Measurements from ENCODE around the gene MPV17L2. TPM values are rescaled to one million over a fixed set of nuclear protein-coding genes. Genes with fewer than 3 reads are reported as not detected.

The MPV17L2 gene
- total and polyA plus RNA-seq, 3 donors from 2014 or later = 11.2 to 15.8 (median 15.2) TPM

- H3K9me3 ChIP-seq = no peaks in the 10 kb centered on the region
- H3K4me3 ChIP-seq = no peak overlapping the region
- intact Hi-C loops (cut with DNase I; ENCODE audit: low total_unique reads) = no loop called here
- no peaks in the 10 kb centered on the region for H3K4me1 ChIP-seq
- no peak for DNase-seq
- TF ChIP-seq POLR2A (IDR thresholded peaks at IDR 0.05) (no peak), CTCF (IDR thresholded peaks at IDR 0.05) (no peak)
- H3K27me3 ChIP-seq = no peaks in the 10 kb centered on the region
- H3K27ac ChIP-seq = no peak overlapping the region
- H3K36me3 ChIP-seq (ENCODE audit: low read depth, missing control alignments) = no peaks in the 10 kb centered on the region
- WGBS, 2 donors = 92 to 95% methylated on average over 5 of the region's 5 CpGs
Measured at GRCh38 chr19:18179957-18180356, 13.1 kb upstream of the MPV17L2 start.

- no peak for DNase-seq
- H3K4me1 ChIP-seq = no peaks in the 10 kb centered on the region
- H3K36me3 ChIP-seq (ENCODE audit: low read depth, missing control alignments) = no peaks in the 10 kb centered on the region
- H3K4me3 ChIP-seq = no peak overlapping the region
- no peaks in the 10 kb centered on the region for H3K27me3 ChIP-seq
- H3K27ac ChIP-seq = no peak overlapping the region
- H3K9me3 ChIP-seq = no peaks in the 10 kb centered on the region
- TF ChIP-seq CTCF (IDR thresholded peaks at IDR 0.05) (no peak), POLR2A (IDR thresholded peaks at IDR 0.05) (no peak)
- intact Hi-C loops (cut with DNase I; ENCODE audit: low total_unique reads) = no loop called here
Measured at GRCh38 chr19:18183529-18183928, 9.5 kb upstream of the MPV17L2 start.

GRCh38 chr19:18185538-18185937 lies 7.5 kb upstream of the MPV17L2 start:
- Histone ChIP-seq H3K27me3 (no peaks in the 10 kb centered on the region), H3K36me3 (ENCODE audit: low read depth, missing control alignments) (no peaks in the 10 kb centered on the region), H3K9me3 (no peaks in the 10 kb centered on the region), H3K27ac (no peak overlapping the region), H3K4me1 (no peaks in the 10 kb centered on the region), H3K4me3 (no peak overlapping the region)
- intact Hi-C loops (cut with DNase I; ENCODE audit: low total_unique reads) = no loop called here
- DNase-seq = no peak
- TF ChIP-seq CTCF (IDR thresholded peaks at IDR 0.05) (no peak), POLR2A (IDR thresholded peaks at IDR 0.05) (no peak)
- 72 to 73% methylated on average over 6 of the region's 6 CpGs for WGBS, 2 donors

GRCh38 chr19:18190278-18190677 lies 2.7 kb upstream of the MPV17L2 start:
- Histone ChIP-seq H3K9me3 (no peaks in the 10 kb centered on the region), H3K36me3 (ENCODE audit: low read depth, missing control alignments) (no peaks in the 10 kb centered on the region), H3K4me1 (peaks cover 15% of the 10 kb centered on the region), H3K27me3 (no peaks in the 10 kb centered on the region), H3K4me3 (no peak overlapping the region), H3K27ac (no peak overlapping the region)
- TF ChIP-seq CTCF (IDR thresholded peaks at IDR 0.05) = no peak
- no peak for TF ChIP-seq POLR2A (IDR thresholded peaks at IDR 0.05)
- WGBS, 2 donors = 64 to 79% methylated on average over 4 of the region's 4 CpGs
- DNase-seq = no peak
- intact Hi-C loops (cut with DNase I; ENCODE audit: low total_unique reads) = no loop called here

GRCh38 chr19:18191640-18192062 lies 1.4 kb upstream of the MPV17L2 start:
- Histone ChIP-seq H3K9me3 (no peaks in the 10 kb centered on the region), H3K27me3 (no peaks in the 10 kb centered on the region), H3K4me3 (peak overlapping the region in 1 of 2 donors; percentile 83), H3K4me1 (peaks cover 15% of the 10 kb centered on the region), H3K27ac (peak overlapping the region; percentile 90 to 98), H3K36me3 (ENCODE audit: low read depth, missing control alignments) (no peaks in the 10 kb centered on the region)
- no peak for DNase-seq
- 33 to 46% methylated on average over 5 of the region's 5 CpGs for WGBS, 2 donors
- TF ChIP-seq POLR2A (IDR thresholded peaks at IDR 0.05) (no peak), CTCF (IDR thresholded peaks at IDR 0.05) (peak in 1 of 3 experiments; percentile 28)
- intact Hi-C loops (cut with DNase I; ENCODE audit: low total_unique reads) = no loop called here

Data from testis (tissue), 3 donors.